ENCODE data around the gene PSG1.
"Not testable (repeated sequence)": the region's sequence is repeated elsewhere in the genome, so short reads cannot be mapped to it uniquely, and the experiment has no call there.

- not testable (repeated sequence) for TF ChIP-seq CTCF (conservative IDR thresholded peaks at IDR 0.05 in 1 of 2, IDR thresholded peaks at IDR 0.05 in 1 of 2; ENCODE audit: extremely low read depth in 1 of 2, insufficient read depth in 1 of 2, low read depth in 1 of 2, low read length in 2 of 2); EZH2 (IDR thresholded peaks at IDR 0.05; ENCODE audit: borderline replicate concordance, low read length)
These were observed 19.1 kb upstream of the PSG1 start for GRCh38 chr19:42898656-42899055.
